ENCODE results near the gene BCAS3. TPM values are rescaled to one million over a fixed set of nuclear protein-coding genes. Genes with fewer than 3 reads are reported as not detected.
"Not testable (repeated sequence)": the region's sequence is repeated elsewhere in the genome, so short reads cannot be mapped to it uniquely, and the experiment has no call there.

The BCAS3 gene
- total RNA-seq, 4 donors from 2014 or later, result 18.7 to 37.8 (median 24.9) TPM

- ATAC-seq (ENCODE audit: low FRiP score), result no peak
- no peak for TF ChIP-seq CTCF (IDR thresholded peaks at IDR 0.05)
- no peak for DNase-seq (ENCODE audit: low spot score)
Measured at GRCh38 chr17:60809421-60809820, 131.8 kb downstream of the BCAS3 start.

DNA sequence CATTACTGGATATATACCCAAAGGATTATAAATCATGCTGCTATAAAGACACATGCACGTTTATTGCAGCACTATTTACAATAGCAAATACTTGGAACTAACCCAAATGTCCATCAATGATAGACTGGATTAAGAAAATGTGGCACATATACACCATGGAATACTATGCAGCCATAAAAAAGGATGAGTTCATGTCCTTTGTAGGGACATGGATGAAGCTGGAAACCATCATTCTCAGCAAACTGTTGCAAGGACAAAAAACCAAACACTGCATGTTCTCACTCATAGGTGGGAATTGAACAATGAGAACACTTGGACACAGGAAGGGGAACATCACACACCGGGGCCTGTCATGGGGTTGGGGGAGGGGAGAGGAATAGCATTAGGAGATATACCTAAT, 137.3 kb downstream of the BCAS3 start:
- not testable (repeated sequence) for DNase-seq (ENCODE audit: low spot score); ATAC-seq (ENCODE audit: low FRiP score)

- ATAC-seq (ENCODE audit: low FRiP score) (no peak), DNase-seq (ENCODE audit: low spot score) (no peak)
- TF ChIP-seq CTCF (IDR thresholded peaks at IDR 0.05), result no peak
Measured at GRCh38 chr17:60817192-60817591, 139.5 kb downstream of the BCAS3 start.

DNA sequence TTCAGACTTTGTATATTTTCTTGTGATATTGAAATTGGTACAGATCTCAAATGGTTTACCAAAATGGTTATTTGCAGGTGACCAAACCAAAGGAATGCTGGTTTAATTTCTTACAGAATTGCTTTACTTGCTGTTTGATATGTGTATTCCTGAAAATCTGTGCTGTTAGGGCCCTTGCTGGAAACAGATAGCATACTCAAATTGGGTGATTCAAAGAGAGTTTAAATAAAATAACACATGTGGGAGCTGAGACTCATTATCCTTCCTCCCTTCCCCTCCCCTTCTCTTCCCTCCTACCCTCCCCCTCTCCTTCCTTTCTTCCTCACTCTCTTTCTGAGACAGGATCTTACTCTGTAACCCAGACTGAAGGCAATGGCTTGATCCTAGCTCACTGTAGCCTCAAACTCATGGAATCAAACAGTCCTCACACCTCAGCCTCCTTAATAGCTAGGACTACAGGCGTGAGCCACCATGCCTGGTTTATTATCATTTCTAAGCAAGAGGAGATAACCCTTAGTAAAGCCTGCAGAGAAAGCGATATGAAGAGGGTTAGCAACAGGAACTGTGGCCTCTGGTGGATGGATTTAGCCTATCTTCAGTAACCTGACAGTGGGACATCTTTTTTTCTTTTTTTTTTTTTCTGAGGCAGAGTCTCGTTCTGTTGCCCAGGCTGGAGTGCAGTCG, 141.9 kb downstream of the BCAS3 start:
- no peak for DNase-seq (ENCODE audit: low spot score)
- ATAC-seq (ENCODE audit: low FRiP score), result no peak
- TF ChIP-seq CTCF (IDR thresholded peaks at IDR 0.05), result no peak

GRCh38 chr17:60823515-60823914, 145.9 kb downstream of the BCAS3 start:
- no peak for DNase-seq (ENCODE audit: low spot score)
- no peak for TF ChIP-seq CTCF (IDR thresholded peaks at IDR 0.05)
- no peak for ATAC-seq (ENCODE audit: low FRiP score)

DNA sequence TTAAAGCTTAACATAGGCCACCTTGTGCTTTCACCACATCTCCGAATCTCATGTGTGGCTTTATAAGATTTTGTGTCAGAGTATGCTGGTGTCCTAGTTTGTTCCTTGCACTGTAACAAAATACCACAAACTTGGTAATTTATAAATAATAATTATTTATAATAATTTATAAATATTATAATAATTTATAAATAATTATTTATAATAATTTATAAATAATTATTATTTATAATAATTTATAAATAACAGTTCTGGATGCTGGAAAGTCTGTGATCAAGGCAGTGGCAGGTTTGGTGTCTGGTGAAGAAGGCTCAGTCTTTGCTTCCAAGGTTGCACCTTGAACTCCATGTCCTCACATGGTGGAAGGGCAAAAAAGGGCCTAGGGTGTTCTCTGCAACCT, 147.7 kb downstream of the BCAS3 start:
- DNase-seq (ENCODE audit: low spot score) (no peak), ATAC-seq (ENCODE audit: low FRiP score) (no peak)
- no peak for TF ChIP-seq CTCF (IDR thresholded peaks at IDR 0.05)

DNA sequence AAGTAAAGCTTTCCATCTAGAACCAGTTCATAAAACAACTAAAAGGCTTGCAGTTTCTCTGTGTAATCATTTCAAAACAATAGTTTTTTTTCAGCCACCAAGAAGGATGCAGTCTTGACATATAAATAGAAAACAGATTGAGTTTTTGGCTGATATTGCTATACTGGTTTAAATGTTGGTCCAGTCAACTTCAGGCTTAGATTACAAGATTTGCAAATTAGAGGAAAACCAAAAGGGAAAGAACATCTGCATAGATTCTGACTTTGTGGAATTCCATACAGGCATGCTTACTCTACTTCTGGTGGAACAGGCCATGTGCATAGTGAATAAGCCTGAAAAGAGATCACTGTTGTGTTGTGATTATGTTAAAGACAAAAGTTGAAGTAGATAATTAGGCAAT, 150.3 kb downstream of the BCAS3 start:
- TF ChIP-seq CTCF (IDR thresholded peaks at IDR 0.05), result no peak
- no peak for ATAC-seq (ENCODE audit: low FRiP score)
- DNase-seq (ENCODE audit: low spot score), result no peak
